T-helper 9 cell (primary cell): Measurements from ENCODE around the gene PSMC5.
"Not testable (repeated sequence)": the region's sequence is repeated elsewhere in the genome, so short reads cannot be mapped to it uniquely, and the experiment has no call there.

ENCODE experiments used
- DNase-seq: peaks from one replicate; pipeline ENCODE4 v3.0.0-alpha.2; 2020

Gene PSMC5

GRCh38 chr17:63841350-63842172 lies 14.3 kb downstream of the PSMC5 start:
- DNase-seq: no peak

- DNase-seq: peak; percentile 26
Measured at GRCh38 chr17:63842173-63842539, 14.9 kb downstream of the PSMC5 start.

- DNase-seq: peak; percentile 99
Measured at GRCh38 chr17:63842540-63843386, 15.5 kb downstream of the PSMC5 start, which contains the start of gene SMARCD2. Gene SMARCD2 (minus strand): TSS chr17:63842685. CDS start chr17:63842674, 11 bp downstream.

GRCh38 chr17:63843387-63843888 lies 16.2 kb downstream of the PSMC5 start:
- DNase-seq: not testable (repeated sequence)

- no peak for DNase-seq
Measured at GRCh38 chr17:63843910-63844677, 16.9 kb downstream of the PSMC5 start.

GRCh38 chr17:63845509-63845908 lies 18.3 kb downstream of the PSMC5 start:
- DNase-seq: no peak

- DNase-seq: no peak
Measured at GRCh38 chr17:63847525-63848249, 20.5 kb downstream of the PSMC5 start.

GRCh38 chr17:63848834-63849689 lies 21.8 kb downstream of the PSMC5 start:
- peak; percentile 95 for DNase-seq

GRCh38 chr17:63850401-63850800 lies 23.2 kb downstream of the PSMC5 start:
- DNase-seq: no peak

- DNase-seq: no peak
Measured at GRCh38 chr17:63853260-63853659, 26.0 kb downstream of the PSMC5 start.

- DNase-seq: no peak
Measured at GRCh38 chr17:63854709-63855108, 27.5 kb downstream of the PSMC5 start.

- DNase-seq: no peak
Measured at GRCh38 chr17:63855185-63855584, 28.0 kb downstream of the PSMC5 start.

- DNase-seq: not testable (repeated sequence)
Measured at GRCh38 chr17:63856425-63856824, 29.2 kb downstream of the PSMC5 start.

- no peak for DNase-seq
Measured at GRCh38 chr17:63859257-63859656, 32.0 kb downstream of the PSMC5 start.

GRCh38 chr17:63866625-63867024 lies 39.4 kb downstream of the PSMC5 start:
- not testable (repeated sequence) for DNase-seq

GRCh38 chr17:63869491-63870291 lies 42.5 kb downstream of the PSMC5 start:
- DNase-seq: not testable (repeated sequence)

GRCh38 chr17:63870292-63870665 lies 43.0 kb downstream of the PSMC5 start:
- not testable (repeated sequence) for DNase-seq

- DNase-seq: not testable (repeated sequence)
Measured at GRCh38 chr17:63871646-63872365, 44.6 kb downstream of the PSMC5 start.

GRCh38 chr17:63873577-63873976 lies 46.3 kb downstream of the PSMC5 start, which contains the start of gene CSH2:
Gene CSH2 (minus strand): TSS chr17:63873677. CDS start chr17:63873614, 63 bp downstream.
- DNase-seq: not testable (repeated sequence)
